Colonic mucosa (tissue), 4 donors: ENCODE data around the gene FMOD. TPM values are rescaled to one million over a fixed set of nuclear protein-coding genes. Genes with fewer than 3 reads are reported as not detected.

Experiments used
- DNase-seq: peaks from one replicate; pipeline ENCODE4 v3.0.0-alpha.2; 2020
- H3K27ac ChIP-seq: fragments of 200-600 bp; one replicate; pipeline ENCODE4 v1.8.0; 2021
- H3K27me3 ChIP-seq: fragments of 200-600 bp; one replicate; pipeline ENCODE4 v1.8.0; 2021
- H3K36me3 ChIP-seq: fragments of 200-600 bp; one replicate; pipeline ENCODE4 v1.8.0; 2021
- H3K4me1 ChIP-seq: fragments of 200-600 bp; one replicate; pipeline ENCODE4 v1.8.0; 2021; ENCODE audit warnings: mild to moderate bottlenecking
- H3K4me3 ChIP-seq: fragments of 200-600 bp; one replicate; pipeline ENCODE4 v1.8.0; 2021
- H3K9ac ChIP-seq, 2 donors: one replicate each; pipeline ENCODE4 v1.7.0; 2013; ENCODE audit warnings: control low read depth in 2 of 2, low read depth in 2 of 2, low read length in 2 of 2
- H3K9me3 ChIP-seq: fragments of 200-600 bp; one replicate; pipeline ENCODE4 v1.8.0; 2021
- CTCF ChIP-seq: fragments of 200-600 bp; IDR thresholded peaks from one replicate; pipeline ENCODE4 v1.8.0; 2022; ENCODE audit warnings: antibody characterized with exemption, mild to moderate bottlenecking
- intact Hi-C: fragments of 100-400 bp; cut with DNase I; formaldehyde crosslinking; loops from one replicate; pipeline ENCODE4 v1.14.1; 2022
- total RNA-seq, 2 donors: library from RNA; stranded (reverse); fragmentation: NEBNext Ultra II Directional in 1 of 2; extraction: Animal tissue kit (Norgen Biotek cat#: 25700) in 1 of 2; gene quantifications; one replicate each; pipeline ENCODE4 v1.2.1, GENCODE V29; 2021
- donor health status: healthy.
- donor health status: DM: no; HTN: no; CAD: no.
- donor health status: DM: no; HTN: no; CAD: no.

Gene FMOD
- total RNA-seq, 2 donors from 2014 or later = 38.6 to 49.3 TPM

DNA sequence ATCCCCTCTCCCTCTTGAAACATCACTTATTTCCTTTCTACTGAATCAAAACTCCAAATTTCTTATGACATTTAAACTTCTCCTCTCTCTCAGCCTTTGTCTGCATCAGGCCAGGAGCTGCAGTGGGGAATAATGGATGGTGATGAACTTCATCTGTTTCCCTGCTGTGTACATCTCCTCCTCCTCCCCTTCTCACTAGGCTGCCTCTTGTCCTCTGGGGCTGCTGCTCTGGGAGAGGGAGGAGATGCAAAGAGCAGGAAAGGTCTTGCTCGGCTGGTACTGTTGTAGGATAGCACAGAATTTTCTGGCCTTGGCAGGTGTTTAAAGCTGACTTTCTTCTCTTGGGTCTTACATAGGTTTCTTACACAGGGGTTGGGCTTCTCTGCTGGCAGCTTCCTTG, 31.1 kb upstream of the FMOD start:
- Histone ChIP-seq H3K9ac (no peak overlapping the region), H3K9me3 (no peaks in the 10 kb centered on the region), H3K27me3 (no peaks in the 10 kb centered on the region), H3K36me3 (no peaks in the 10 kb centered on the region), H3K4me1 (no peaks in the 10 kb centered on the region), H3K4me3 (no peak overlapping the region), H3K27ac (no peak overlapping the region)
- DNase-seq = no peak
- TF ChIP-seq CTCF = no peak
- intact Hi-C loops = no loop called here

GRCh38 chr1:203381151-203381751, 30.3 kb upstream of the FMOD start:
- intact Hi-C loops = no loop called here
- TF ChIP-seq CTCF = no peak
- DNase-seq = peak; percentile 6
- Histone ChIP-seq H3K9ac (no peak overlapping the region), H3K27ac (no peak overlapping the region), H3K4me1 (no peaks in the 10 kb centered on the region), H3K9me3 (no peaks in the 10 kb centered on the region), H3K27me3 (no peaks in the 10 kb centered on the region), H3K4me3 (no peak overlapping the region), H3K36me3 (no peaks in the 10 kb centered on the region)

DNA sequence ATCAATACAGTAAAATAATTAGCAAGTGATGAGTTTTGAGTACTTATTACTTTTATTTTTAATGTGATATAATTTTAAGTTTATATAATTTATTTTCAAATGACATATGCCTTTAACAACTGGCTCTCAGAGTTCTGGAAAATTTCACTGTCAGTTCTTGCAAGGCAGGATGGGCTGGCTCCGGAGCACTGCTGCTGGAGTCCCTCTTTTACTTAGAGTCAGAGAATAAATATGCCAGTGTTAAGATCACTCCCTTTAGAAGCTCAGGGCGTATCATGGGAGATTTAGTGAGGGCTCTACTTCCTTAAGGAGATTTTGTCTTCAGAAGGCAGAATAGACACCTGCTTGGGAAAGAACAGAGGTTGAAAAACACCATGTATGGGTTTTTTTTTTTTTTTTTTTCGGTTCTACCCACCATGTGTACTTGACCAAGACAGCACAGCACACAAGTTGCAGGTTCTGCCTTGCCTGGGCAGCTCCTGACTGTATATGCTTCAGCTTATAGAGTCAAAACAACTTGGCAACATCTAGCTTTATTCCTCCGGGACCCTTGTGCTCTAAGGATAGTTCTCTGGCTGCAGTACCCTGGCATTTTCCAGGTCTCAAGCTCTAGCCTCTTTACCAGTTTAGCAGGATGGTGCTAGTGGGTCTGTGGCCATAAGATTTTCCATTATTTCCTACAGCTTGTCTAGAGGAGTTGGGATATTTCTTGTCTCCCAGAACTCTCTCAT, 29.7 kb upstream of the FMOD start:
- Histone ChIP-seq H3K4me1 (no peaks in the 10 kb centered on the region), H3K27me3 (no peaks in the 10 kb centered on the region), H3K27ac (no peak overlapping the region), H3K36me3 (no peaks in the 10 kb centered on the region), H3K9me3 (no peaks in the 10 kb centered on the region), H3K4me3 (no peak overlapping the region), H3K9ac (no peak overlapping the region)
- no peak for TF ChIP-seq CTCF
- intact Hi-C loops = no loop called here
- no peak for DNase-seq

GRCh38 chr1:203379825-203380224, 28.9 kb upstream of the FMOD start:
- no peak for DNase-seq
- Histone ChIP-seq H3K4me3 (no peak overlapping the region), H3K27me3 (no peaks in the 10 kb centered on the region), H3K27ac (no peak overlapping the region), H3K9me3 (no peaks in the 10 kb centered on the region), H3K9ac (no peak overlapping the region), H3K4me1 (no peaks in the 10 kb centered on the region), H3K36me3 (no peaks in the 10 kb centered on the region)
- intact Hi-C loops = no loop called here
- no peak for TF ChIP-seq CTCF

- intact Hi-C loops = no loop called here
- H3K27ac ChIP-seq = no peak overlapping the region
- H3K4me1 ChIP-seq = no peaks in the 10 kb centered on the region
- H3K9ac ChIP-seq = no peak overlapping the region
- no peaks in the 10 kb centered on the region for H3K9me3 ChIP-seq
- H3K27me3 ChIP-seq = no peaks in the 10 kb centered on the region
- peak; percentile 15 for DNase-seq
- TF ChIP-seq CTCF = no peak
- no peak overlapping the region for H3K4me3 ChIP-seq
- no peaks in the 10 kb centered on the region for H3K36me3 ChIP-seq
Observed at GRCh38 chr1:203378556-203379245, 27.8 kb upstream of the FMOD start.
